Keratinocyte (primary cell): ENCODE measurements around the gene SRSF1. TPM values are rescaled to one million over a fixed set of nuclear protein-coding genes. Genes with fewer than 3 reads are reported as not detected.

ENCODE experiments used
- DNase-seq: peaks from one replicate; pipeline ENCODE4 v3.0.0-alpha.2; 2011; ENCODE audit warnings: low read depth, missing footprints, low spot score
- FAIRE-seq: peaks from 2 replicates; lab custom pipeline; 2011; peaks lifted over from hg19 to GRCh38; lab: Jason Lieb, UNC
- H2AFZ ChIP-seq: 2 replicates; pipeline ENCODE4 v1.6.0; 2012; ENCODE audit warnings: low read length, control low read depth, inconsistent platforms; ENCODE audit not compliant: control insufficient read depth
- H3K27ac ChIP-seq: 2 replicates; pipeline ENCODE4 v1.5.1; 2011; ENCODE audit warnings: low read length; ENCODE audit not compliant: control insufficient read depth, insufficient read depth
- H3K27me3 ChIP-seq: 3 replicates; pipeline ENCODE4 v1.6.0; 2011; ENCODE audit warnings: low read length; ENCODE audit not compliant: control insufficient read depth, insufficient read depth; ENCODE audit errors: extremely low read depth
- H3K36me3 ChIP-seq, 2 experiments: 2 replicates in 1 of 2; 3 replicates in 1 of 2; pipeline ENCODE4 v1.5.1; 2011; ENCODE audit warnings: low read length in 2 of 2, mild to moderate bottlenecking in 1 of 2; ENCODE audit not compliant: control insufficient read depth in 2 of 2, insufficient read depth in 2 of 2; ENCODE audit errors: extremely low read depth in 1 of 2
- H3K4me1 ChIP-seq: 3 replicates; pipeline ENCODE4 v1.5.1; 2011; ENCODE audit warnings: low read length; ENCODE audit not compliant: control insufficient read depth, insufficient read depth; ENCODE audit errors: extremely low read depth
- H3K4me2 ChIP-seq: 3 replicates; pipeline ENCODE4 v1.6.0; 2011; ENCODE audit warnings: low read depth, low read length; ENCODE audit not compliant: control insufficient read depth, insufficient read depth; ENCODE audit errors: extremely low read depth
- H3K4me3 ChIP-seq, 3 experiments: fragments of 200-600 bp in 1 of 3; sonication (generic) in 1 of 3; 2 replicates in 2 of 3; 3 replicates in 1 of 3; pipeline ENCODE4 v1.5.1; 2011 to 2016; ENCODE audit warnings: low read length in 3 of 3, mild to moderate bottlenecking in 3 of 3, control low read depth in 2 of 3, inconsistent platforms in 1 of 3, low read depth in 1 of 3, mixed read lengths in 1 of 3, mixed run types in 1 of 3, moderate library complexity in 1 of 3; ENCODE audit not compliant: control insufficient read depth in 2 of 3, insufficient read depth in 2 of 3; ENCODE audit errors: extremely low read depth in 1 of 3
- H3K79me2 ChIP-seq: 2 replicates; pipeline ENCODE4 v1.6.0; 2012; ENCODE audit warnings: low read length; ENCODE audit not compliant: control insufficient read depth, insufficient read depth
- H3K9ac ChIP-seq: 3 replicates; pipeline ENCODE4 v1.6.0; 2011; ENCODE audit warnings: low read length; ENCODE audit not compliant: control insufficient read depth, insufficient read depth; ENCODE audit errors: extremely low read depth
- H3K9me1 ChIP-seq: 3 replicates; pipeline ENCODE4 v1.6.0; 2011; ENCODE audit warnings: low read length; ENCODE audit not compliant: control insufficient read depth, insufficient read depth; ENCODE audit errors: extremely low read depth
- H3K9me3 ChIP-seq: 2 replicates; pipeline ENCODE4 v1.5.1; 2012; ENCODE audit warnings: low read depth, low read length; ENCODE audit not compliant: control insufficient read depth
- H4K20me1 ChIP-seq: 3 replicates; pipeline ENCODE4 v1.6.0; 2011; ENCODE audit warnings: low read length; ENCODE audit not compliant: control insufficient read depth, insufficient read depth; ENCODE audit errors: extremely low read depth
- EZH2 ChIP-seq: IDR thresholded peaks from one replicate; pipeline ENCODE4 v1.6.1; 2012; ENCODE audit warnings: inconsistent platforms, mild to moderate bottlenecking, low read length, moderate library complexity
- dilution Hi-C: fragments of 300-500 bp; cut with MboI; formaldehyde crosslinking; loops from one replicate; pipeline ENCODE4 v1.7.0; 2020; ENCODE audit warnings: low sequenced_read_pairs; ENCODE audit not compliant: extremely low pct_ligation_motif_present
- polyA plus RNA-seq, 5 experiments: library from polyadenylated mRNA; depleted of rRNA in 3 of 5; stranded (reverse) in 3 of 5; stranded (forward) in 1 of 5; unstranded in 1 of 5; fragments of >200 nt; gene quantifications; 1 replicate in 1 of 5; 2 replicates in 3 of 5; 3 replicates in 1 of 5; pipeline versions ENCODE4 v1.2.1 to v1.2.3, GENCODE V29; 2011 to 2012; ENCODE audit warnings: missing spikeins in 2 of 5, low read depth in 1 of 5, low replicate concordance in 1 of 5
- TF ChIP-seq, protein P1 (sequence below), 3 experiments: IDR thresholded peaks in 1 of 3; conservative IDR thresholded peaks in 1 of 3; optimal IDR thresholded peaks in 1 of 3; 2 replicates in 2 of 3; 3 replicates in 1 of 3; pipeline versions ENCODE3 to v1.5.1; 2011; ENCODE audit warnings: low read length in 3 of 3, mild to moderate bottlenecking in 3 of 3, moderate library complexity in 2 of 3, control low read depth in 1 of 3, inconsistent platforms in 1 of 3; ENCODE audit not compliant: insufficient read depth in 2 of 3; ENCODE audit errors: extremely low read depth in 1 of 3

SRSF1 gene
- polyA plus RNA-seq, 1 donor (not counting 4 experiments of a cell fraction or from before 2014, with no cell fraction given): 272 TPM

DNA sequence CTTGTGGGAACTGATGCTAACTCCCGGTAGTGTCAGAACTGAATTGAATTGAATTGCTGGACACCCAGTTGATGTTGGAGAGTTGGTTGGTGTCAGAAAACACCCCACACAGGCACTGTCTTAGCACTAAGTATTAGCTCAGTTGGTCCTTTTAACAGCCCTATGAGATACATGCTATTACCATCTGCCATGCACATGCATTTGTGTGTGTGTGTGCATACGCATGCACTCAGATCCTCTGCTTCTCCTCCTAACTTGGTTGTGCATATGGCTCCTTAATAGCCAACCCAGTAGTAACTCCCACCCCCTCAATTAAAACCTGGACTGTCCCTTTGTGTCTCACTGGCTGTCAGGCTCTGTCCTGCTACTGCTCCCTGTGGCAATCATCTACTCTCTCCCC lies 43.9 kb upstream of the SRSF1 start:
- H3K27ac ChIP-seq: no peak overlapping the region
- no peaks in the 10 kb centered on the region for H3K9me1 ChIP-seq
- DNase-seq: no peak
- no peak overlapping the region for H3K4me3 ChIP-seq
- peaks cover 4% of the 10 kb centered on the region for H3K27me3 ChIP-seq
- no peak overlapping the region for H3K4me2 ChIP-seq
- no peak for FAIRE-seq
- H3K36me3 ChIP-seq: no peaks in the 10 kb centered on the region
- H3K9ac ChIP-seq: no peak overlapping the region
- H3K79me2 ChIP-seq: no peaks in the 10 kb centered on the region
- no peaks in the 10 kb centered on the region for H4K20me1 ChIP-seq
- H2AFZ ChIP-seq: no peak overlapping the region
- no peaks in the 10 kb centered on the region for H3K4me1 ChIP-seq
- TF ChIP-seq EZH2: no peak
- TF ChIP-seq, protein P1, sequence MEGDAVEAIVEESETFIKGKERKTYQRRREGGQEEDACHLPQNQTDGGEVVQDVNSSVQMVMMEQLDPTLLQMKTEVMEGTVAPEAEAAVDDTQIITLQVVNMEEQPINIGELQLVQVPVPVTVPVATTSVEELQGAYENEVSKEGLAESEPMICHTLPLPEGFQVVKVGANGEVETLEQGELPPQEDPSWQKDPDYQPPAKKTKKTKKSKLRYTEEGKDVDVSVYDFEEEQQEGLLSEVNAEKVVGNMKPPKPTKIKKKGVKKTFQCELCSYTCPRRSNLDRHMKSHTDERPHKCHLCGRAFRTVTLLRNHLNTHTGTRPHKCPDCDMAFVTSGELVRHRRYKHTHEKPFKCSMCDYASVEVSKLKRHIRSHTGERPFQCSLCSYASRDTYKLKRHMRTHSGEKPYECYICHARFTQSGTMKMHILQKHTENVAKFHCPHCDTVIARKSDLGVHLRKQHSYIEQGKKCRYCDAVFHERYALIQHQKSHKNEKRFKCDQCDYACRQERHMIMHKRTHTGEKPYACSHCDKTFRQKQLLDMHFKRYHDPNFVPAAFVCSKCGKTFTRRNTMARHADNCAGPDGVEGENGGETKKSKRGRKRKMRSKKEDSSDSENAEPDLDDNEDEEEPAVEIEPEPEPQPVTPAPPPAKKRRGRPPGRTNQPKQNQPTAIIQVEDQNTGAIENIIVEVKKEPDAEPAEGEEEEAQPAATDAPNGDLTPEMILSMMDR (optimal IDR thresholded peaks at IDR 0.05 in 1 of 3, IDR thresholded peaks at IDR 0.05 in 1 of 3, conservative IDR thresholded peaks at IDR 0.05 in 1 of 3; ENCODE audit: extremely low read depth in 1 of 3, insufficient read depth in 2 of 3, low read length in 3 of 3): no peak
- H3K9me3 ChIP-seq: no peaks in the 10 kb centered on the region
- dilution Hi-C loops: no loop called here

DNA sequence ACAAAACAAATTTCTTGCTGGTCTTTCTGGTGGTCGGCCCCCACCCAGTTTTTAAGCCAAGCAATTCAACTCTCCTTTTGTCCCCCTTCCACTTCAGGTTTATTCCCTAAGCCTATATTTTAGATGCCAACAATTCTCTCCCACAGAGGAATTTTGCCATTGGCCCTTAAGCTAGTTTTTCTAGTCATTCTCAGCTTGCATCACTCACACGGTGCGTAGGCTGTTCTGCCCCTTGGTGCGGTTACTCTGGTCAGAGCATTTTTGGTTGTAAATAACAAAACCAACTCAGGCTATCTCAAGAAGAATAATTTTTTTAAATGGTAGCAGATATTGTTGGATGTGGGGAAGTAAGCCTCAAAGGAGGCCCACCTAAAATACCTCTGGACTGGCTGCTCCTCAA lies 42.5 kb upstream of the SRSF1 start:
- Histone ChIP-seq H4K20me1 (no peaks in the 10 kb centered on the region), H3K4me1 (no peaks in the 10 kb centered on the region), H3K4me2 (no peak overlapping the region), H3K9me3 (no peaks in the 10 kb centered on the region), H2AFZ (no peak overlapping the region), H3K27me3 (peaks cover under 1% of the 10 kb centered on the region), H3K27ac (no peak overlapping the region), H3K4me3 (no peak overlapping the region), H3K9ac (no peak overlapping the region), H3K36me3 (no peaks in the 10 kb centered on the region), H3K79me2 (no peaks in the 10 kb centered on the region), H3K9me1 (no peaks in the 10 kb centered on the region)
- dilution Hi-C loops: no loop called here
- DNase-seq (no peak), FAIRE-seq (no peak)
- TF ChIP-seq, protein P1 (optimal IDR thresholded peaks at IDR 0.05 in 1 of 3, IDR thresholded peaks at IDR 0.05 in 1 of 3, conservative IDR thresholded peaks at IDR 0.05 in 1 of 3; ENCODE audit: extremely low read depth in 1 of 3, insufficient read depth in 2 of 3, low read length in 3 of 3): no peak
- TF ChIP-seq EZH2: no peak
